HG02678 (cell line): ENCODE results near the gene SEC14L5.

ENCODE experiments used
- ATAC-seq: cut with Tn5 transposase; IDR thresholded peaks from one replicate; pipeline ENCODE4 v1.9.1; 2021; ENCODE audit warnings: mild to moderate bottlenecking, moderate library complexity; ENCODE audit not compliant: unreplicated experiment

SEC14L5 gene

DNA sequence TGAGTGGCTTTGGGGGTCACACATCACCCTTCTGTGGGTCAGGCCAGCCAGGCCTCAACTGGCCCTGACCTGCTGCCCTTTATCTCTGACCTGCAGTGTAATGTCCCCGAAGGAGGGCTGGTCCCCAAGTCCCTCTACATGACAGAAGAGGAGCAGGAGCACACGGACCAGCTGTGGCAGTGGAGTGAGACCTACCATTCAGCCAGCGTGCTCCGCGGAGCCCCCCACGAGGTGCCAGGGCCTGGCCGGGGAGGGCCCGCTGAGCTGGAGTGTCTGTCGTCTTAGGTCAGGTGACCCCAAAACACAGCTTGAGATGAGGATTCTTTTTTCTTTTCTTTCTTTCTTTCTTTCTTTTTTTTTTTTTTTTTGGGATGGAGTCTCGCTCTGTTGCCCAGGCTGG lies 49.1 kb downstream of the SEC14L5 start:
- ATAC-seq = no peak

DNA sequence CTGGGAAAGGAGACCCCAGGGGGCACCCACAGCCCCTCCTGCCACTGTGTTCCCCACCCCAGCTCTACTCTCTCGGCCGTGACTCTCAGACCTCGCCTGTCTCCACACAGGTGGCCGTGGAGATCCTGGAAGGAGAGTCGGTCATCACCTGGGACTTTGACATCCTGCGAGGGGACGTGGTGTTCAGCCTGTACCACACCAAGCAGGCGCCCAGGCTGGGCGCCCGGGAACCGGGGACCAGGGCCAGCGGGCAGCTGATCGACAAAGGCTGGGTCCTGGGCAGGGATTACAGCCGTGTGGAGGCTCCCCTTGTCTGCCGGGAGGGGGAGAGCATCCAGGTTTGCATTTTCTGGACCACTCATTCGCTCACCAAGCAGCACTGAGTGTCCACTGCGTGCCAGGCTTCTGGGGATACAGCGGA lies 50.2 kb downstream of the SEC14L5 start:
- ATAC-seq = no peak

DNA sequence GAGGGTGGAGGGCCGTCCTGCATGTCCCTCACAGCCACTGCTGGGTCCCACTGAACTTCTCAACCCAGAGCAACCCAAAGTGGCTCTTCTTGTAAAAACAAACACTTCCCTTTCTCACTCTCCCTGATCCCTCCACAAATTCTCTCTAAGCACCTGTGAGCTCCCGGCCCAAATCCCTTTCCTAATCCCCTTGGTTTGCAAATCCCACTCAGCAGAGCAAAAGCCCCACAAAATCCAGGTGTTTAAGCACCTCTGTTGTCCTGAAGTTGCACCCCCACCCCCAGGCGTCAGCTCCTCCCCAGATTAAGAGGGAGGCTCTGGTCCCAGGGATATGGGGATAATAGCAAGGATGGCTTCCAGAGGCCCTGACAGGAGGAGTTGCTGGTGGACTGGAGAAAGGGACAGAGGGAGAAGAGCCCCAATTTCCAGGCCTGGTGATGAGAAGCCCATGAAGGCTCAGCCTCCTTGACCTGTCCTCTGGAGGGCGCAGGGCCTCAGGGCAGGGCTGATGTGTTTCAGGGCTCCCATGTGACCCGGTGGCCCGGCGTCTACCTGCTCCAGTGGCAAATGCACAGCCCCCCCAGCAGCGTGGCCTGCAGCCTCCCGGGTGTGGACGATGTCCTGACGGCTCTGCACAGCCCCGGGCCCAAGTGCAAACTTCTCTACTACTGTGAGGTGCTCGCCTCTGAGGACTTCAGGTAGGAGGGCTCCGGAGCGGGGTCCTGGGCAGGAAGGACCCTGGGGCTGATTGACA lies 52.6 kb downstream of the SEC14L5 start:
- no peak for ATAC-seq

DNA sequence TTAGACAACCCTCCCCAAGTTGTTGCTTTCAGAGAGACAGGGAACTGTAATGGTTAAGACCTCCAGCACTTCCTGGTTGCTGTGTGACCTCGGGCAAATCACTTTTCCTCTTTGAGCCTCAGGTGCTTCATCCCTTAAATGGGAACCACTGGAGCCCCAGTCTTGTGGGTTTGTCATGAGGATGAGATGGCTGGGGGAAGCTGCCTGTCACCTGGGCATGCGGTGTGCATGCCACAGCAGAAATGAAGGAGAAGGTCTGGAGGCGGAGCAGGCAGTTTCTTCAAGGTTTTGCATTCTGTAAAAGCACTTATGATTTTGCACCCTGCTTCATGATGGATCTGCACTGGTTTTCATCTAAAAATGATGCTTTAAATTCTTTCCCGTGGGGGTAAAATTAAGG lies 53.5 kb downstream of the SEC14L5 start:
- no peak for ATAC-seq

DNA sequence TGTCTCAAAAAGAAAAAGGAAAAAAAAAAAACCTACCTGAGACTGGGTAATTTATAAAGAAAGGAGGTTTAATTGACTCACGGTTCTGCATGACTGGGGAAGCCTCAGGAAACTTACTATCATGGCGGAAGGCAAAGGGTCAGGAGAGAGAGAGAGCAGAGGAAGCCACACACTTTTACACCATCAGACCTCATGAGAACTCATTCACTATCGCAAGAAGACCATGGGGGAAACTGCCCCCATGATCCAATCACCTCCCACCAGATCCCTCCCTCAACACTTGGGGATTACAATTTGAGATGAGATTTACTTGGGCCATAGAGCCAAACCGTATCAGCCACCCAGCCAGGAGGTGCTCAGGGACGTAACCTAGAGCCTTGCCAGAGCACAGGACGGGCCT lies 54.8 kb downstream of the SEC14L5 start:
- ATAC-seq = no peak

DNA sequence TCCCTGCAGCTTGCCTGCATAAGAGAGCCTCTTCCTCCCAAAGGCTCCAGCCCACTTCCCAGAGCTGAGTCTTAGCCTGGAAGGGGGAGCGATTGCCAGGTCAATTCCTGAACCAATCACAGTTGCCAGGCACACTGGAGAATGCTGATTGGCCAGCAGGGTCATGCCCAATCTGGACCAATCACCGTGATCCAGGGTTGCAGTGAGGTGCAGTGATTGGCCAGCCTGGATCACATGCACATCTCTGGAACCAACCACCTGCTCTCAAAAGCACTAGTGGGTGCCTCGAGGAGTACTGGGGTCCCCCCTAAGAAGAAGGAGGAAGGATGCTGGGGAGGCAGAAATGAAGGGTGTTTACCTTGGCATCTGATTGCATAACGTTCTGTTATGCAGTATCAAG lies 57.2 kb downstream of the SEC14L5 start:
- ATAC-seq = no peak

DNA sequence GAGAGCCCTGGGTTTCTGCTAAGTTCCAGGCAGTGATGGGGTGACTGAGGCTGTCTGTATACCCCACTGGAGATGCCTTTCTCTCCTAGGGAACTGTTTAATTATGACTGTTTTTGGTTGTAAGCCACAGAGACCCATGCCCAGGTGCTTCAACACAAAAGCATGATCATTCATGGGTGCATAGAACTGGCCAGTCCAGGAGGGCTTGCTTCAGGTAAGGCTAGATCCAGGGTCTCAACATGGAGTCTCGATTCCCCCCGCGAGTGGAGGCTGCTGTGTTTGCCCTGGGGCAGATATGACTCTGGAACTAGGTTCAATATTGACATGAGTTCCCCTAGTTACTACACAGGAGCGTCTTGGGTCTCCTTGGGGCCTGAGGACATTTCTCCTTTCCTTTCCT lies 57.8 kb downstream of the SEC14L5 start:
- ATAC-seq = no peak

DNA sequence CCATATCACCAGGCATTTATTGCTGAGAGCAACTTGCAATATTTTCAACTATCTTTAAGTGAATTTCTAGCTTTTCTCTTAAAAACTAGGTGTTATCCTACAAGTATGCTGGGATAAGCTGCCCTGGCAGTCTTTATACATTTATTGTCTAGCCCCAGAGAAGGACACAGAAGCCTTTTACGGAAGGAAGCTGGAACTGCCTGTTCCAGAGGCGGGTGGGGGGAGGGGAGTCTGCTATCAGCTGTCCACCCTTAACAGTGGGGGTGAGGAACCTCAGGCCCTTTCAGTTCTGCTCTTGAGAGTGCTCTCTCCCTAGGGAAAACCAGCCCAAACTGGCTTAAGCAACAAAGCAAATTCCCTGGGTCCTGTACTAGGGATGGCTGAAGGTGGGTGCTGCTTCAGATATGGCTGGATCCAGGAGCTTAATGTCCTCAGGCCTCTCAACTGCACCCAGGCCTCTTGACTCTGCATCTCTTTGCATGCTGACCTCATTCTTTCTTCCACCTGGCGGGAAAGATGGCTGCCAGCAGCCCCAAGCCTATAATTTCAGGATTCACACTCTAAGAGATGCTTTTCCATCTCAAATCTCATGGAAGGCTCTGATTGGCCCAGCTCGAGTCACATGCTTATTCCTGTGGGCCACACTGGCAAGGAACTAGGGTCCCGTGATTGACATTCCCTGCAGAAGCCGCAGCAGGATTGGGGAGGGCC lies 59.0 kb downstream of the SEC14L5 start:
- no peak for ATAC-seq

DNA sequence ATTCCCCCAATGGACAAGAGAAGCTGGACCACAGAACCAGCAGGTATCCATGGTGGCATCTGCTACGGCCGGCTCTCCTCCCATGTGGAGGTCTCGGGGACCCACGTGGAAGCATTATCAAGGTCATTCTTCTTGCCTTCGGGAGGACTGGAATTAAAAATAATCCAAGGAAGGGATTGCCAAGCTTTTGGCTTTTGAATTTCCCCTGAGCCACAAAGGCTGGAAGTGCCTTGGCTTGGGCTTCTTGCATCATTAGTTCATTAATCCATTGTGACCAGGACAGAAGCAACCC lies 59.5 kb downstream of the SEC14L5 start:
- ATAC-seq = no peak

DNA sequence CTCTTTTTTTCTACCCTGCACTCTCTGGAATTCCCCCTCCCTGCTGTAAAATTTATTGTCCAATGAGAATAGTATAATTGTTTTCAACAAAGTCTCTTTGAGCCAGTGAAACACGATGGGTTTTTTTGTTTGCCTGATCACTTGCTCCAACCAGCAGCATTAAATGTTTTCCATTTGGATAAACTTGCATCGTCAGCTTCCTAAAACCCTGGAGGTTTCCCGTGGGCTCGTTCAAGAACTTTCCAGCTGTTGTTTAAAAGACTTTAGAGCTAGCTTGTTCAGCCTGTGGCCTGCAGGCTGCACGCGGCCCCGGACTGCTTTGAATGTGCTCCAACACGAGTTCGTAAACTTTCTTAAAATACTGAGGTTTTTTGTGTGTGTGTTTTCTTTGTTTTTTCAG lies 60.7 kb downstream of the SEC14L5 start:
- no peak for ATAC-seq

DNA sequence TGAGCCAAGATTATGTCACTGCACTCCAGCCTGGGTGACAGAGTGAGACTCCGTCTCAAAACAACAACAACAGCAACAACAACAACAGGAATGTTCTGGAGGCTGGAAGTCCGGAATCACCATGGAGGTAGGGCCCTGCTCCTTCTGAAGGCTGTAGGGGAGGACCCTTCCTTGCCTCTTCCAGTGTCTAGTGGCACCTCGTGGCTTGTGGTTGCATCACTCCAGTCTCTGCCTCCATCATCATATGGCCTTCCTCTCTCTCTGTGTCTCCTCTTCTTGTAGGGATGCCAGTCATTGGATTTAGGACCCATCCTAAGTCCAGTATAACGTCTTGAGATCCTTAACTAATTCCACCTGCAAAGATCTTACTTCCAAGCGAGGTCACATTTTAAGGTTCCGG lies 61.6 kb downstream of the SEC14L5 start:
- ATAC-seq = no peak

DNA sequence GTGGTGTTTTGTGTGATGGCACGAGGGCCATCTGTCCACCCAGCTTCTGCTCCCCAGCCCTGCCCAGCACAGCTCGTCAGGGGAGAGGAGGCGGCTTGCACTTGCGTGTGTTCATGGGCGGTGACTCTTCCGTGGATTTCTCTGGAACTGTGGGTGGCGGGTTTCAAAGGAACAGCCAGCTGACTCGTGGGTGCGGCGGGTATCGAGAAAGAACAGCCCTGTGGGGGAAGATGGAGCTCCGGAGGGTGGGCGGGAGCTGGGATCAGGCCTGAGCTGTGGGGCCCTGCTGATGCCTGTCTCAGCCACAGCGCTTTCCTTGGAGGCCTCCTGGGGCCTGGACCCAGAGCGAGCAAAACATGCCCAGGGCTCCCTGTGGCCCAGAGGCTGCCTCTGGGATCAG lies 62.4 kb downstream of the SEC14L5 start:
- ATAC-seq = no peak

DNA sequence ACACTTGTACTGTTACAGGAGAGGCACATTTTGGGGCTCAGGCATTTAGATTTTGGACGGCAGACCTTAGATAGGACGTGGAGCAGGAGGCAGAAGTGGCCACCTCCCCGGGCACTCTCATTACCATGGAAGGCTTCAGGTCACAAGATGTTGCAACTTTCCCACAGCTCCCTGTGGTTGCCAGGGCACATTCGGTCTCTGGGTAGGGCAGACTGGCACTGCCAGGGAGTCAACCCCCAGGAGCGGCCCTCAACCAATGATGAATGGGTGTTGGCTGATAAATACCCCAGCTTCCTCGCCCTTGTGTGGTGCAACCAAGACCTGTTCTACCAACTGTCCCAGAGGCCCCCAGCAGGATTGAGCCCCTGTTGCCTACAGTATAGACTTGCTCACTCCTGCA lies 64.4 kb downstream of the SEC14L5 start:
- no peak for ATAC-seq

DNA sequence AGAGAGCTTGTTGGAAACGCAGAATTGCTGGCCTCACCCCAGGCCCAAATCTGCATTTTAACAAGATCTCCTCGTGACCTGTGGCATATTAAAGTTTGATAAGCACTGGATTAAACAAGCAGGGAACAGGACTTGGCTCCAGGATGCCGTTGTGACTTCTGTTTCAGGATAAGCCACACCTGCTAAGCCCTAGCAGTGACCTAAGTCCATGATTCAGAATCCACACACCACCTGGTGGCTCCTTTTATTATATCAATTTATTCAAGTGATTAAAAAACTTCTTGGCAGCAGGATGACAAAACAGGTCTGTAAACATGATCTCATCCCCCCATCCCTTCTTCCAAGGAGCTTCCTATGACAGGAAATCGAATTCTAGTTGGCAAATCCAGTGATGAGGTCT lies 66.5 kb downstream of the SEC14L5 start:
- no peak for ATAC-seq

DNA sequence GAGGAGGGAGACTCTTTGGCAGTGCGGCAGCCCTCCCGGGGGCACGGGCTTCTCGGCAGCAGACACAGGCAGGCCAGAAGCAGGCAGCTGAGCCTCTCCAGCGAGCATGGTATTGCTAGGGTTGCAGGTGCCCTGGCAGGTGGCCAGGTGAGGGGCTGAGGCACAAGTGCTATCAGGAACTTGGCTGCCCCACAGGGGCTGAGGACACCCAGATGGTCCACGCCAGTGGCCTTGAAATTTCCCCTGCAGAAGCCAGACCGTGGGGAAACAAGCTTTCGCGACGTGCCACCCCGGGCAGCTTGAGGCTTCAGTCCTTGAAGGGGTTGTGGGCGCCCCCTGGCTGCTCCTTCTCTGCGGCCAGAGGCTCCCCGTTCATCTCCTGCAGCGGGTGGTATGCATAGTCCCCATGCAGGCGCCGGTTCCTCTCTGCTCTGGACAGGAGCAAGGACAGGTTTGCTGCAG lies 67.1 kb downstream of the SEC14L5 start:
- no peak for ATAC-seq

DNA sequence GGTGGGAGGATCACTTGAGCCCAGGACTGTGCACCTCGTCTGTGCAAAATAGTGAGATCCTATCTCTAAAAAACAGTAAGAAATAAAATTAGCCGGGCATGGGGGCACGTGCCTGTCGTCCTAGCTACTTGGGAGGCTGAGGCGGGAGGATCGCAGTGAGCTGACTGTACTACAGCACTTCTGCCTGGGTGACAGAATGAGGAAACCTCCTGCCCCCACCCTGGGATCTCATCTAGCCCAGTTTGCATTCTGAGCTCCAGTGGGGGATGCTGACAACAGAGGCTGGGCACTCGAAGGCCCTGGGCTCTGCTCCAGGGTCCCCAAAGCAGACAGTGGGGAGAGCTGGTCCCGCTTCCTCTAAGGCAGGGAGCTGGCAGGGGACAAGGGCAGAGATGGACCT lies 68.5 kb downstream of the SEC14L5 start:
- ATAC-seq = no peak

DNA sequence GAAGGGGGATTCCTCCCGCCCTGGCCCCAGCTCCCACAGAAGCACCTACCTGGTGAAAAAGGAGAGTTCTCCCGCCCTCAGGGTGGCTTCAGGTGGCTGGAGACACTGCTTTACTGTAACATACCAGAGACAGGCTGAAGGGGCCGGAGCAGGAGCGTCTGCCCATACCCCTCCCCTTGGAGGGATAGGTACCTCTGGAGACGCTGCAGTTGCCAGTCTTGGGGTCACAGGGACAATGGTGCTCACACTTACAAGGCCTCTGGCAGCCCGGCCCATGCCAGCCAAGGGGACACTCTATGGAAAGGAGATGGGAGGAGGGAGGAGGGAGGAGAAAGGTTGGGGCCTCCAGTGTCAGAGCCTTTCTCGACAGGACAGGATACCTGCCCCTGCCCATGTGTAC lies 69.0 kb downstream of the SEC14L5 start:
- ATAC-seq = no peak

DNA sequence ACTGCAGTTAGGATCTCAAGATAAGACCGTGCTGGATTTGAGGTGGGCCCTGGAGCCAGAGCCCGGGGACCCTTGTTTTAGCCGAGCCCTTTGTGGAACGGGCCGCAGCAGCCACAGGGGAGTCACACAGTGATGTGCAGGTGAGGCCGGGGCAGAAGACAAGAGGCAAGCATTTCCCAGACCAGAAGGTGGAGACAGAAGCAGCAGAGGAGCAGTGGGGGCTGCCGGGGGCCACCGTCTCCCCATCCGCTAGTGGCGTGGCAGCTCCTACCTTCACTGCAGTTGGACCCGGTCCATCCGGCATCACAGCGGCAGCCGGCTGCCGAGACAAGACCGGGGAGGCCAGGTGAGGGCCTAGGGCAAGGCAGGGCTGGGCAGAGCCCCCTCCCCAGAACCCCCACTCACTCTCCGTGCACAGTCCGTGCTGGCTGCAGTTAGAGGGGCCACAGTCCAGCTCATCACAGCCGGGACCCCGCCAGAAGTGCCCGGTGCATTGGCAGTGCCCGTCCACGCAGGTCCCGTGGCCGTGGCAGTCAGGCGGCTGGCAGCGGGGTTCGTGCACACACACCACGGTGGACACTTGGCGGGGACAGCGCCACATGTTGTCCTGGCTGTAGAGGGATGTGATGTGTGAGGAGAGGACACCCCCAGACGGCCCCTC lies 69.6 kb downstream of the SEC14L5 start:
- ATAC-seq = no peak

DNA sequence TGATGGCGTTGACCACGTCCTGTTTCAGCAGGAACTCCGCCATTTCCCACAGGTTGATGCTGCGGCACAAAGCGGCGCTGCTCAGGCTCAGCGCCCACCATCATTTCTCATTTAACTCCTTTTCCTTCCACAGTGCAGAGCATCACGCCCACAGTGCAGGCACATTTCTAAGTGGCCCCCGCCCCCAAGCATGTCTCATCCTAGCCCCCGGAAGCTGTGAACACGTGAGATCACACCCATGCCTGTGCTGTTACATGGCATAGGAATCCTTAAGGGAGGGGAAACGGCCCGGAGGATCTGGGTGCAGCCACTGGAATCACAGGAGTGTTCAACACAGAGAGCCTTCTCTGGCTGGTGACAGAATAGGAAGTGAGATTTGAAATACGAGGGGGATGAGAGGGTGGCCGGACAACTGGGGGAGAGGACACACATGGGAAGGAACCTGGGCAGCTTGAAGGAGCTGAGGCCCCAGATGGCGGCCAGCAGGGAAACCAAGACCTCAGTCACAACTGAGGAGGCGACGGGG lies 70.9 kb downstream of the SEC14L5 start:
- no peak for ATAC-seq

DNA sequence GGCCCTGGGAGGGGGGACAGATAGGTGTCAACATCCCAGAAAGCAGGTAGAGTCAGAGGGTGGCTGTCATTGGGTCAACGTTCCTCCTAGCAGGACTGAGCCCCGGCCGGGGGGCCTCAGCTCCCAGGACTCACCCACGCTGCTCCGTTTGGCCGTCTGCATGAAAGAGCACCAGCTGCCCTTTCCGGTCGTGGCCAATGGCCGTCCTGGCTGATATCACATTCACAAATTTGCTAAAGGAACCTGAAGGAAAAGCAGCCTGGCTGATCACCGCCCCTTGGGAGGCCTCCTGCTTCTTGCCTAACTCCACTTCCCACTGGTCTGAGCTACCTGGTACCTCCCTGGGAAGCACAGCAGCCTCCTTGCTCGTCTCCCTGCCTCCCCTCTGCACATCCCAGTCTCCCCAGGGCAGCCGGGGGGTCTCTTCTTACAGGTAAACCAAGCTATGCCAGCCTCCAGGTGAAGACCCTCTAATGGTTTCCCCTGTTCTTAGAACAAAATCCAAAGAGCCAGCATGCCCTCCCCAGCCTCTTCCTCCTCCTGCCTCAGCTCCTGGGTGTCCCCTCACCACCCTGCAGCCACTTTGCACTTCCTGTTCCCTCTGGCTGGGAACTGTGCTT lies 72.2 kb downstream of the SEC14L5 start:
- no peak for ATAC-seq

DNA sequence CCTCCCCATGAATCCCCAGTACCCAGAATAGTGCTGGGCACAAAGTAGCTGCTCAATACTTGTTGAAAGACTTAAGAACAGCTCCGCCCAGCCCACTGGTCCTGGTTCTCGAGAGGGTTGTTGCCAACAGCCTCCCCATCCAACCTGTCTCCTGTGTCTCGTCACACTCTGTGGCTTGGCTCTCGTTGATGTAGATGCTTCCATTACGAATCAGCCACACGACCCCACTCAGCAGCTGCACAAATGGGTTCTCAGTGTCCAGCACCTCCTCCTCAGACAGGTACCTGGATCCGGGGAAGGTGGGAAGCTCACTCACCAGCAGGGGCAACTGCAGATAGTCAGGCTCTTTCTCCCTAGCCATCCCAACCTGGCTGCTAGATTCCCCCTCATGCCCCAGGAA lies 73.5 kb downstream of the SEC14L5 start:
- no peak for ATAC-seq

DNA sequence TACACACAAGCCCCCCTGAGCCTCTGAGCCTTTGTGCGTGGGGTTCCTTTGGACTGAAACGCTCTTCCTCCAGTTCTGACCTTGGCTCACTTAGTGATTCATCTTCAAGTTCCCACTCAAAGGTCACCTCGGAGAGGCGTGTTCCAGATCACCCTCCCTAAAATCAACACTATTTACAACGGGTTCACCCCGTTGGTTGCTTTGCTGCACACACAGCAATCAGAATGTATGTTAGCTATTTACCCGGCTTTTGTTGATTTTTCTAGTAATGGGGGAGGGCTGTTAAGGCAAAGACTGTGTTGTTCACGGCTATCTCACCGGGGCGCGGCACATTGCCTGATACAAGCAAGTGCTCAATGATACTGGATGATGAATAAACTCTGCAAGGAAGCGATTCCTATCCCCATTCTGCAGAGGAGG lies 74.6 kb downstream of the SEC14L5 start:
- no peak for ATAC-seq
